SU-DHL-6 (cell line): ENCODE measurements around the gene TYW1B.
"Not testable (repeated sequence)": the region's sequence is repeated elsewhere in the genome, so short reads cannot be mapped to it uniquely, and the experiment has no call there.

ENCODE experiments used
- H2AFZ ChIP-seq: fragments of 200-600 bp; sonication (generic); 2 replicates; pipeline ENCODE4 v1.6.1; 2014; ENCODE audit warnings: low read depth, mild to moderate bottlenecking, moderate library complexity, mixed read lengths, antibody characterized with exemption, low read length; ENCODE audit not compliant: severe bottlenecking
- H3F3A ChIP-seq: fragments of 200-600 bp; shearing (Covaris generic); 2 replicates; pipeline ENCODE4 v1.6.0; 2016; ENCODE audit warnings: antibody characterized with exemption, mild to moderate bottlenecking; ENCODE audit not compliant: insufficient read depth
- H3K27ac ChIP-seq: fragments of 200-600 bp; sonication (generic); 2 replicates; pipeline ENCODE4 v1.5.1; 2016; ENCODE audit warnings: low read depth, mild to moderate bottlenecking, low read length, moderate library complexity, mixed read lengths
- H3K27me3 ChIP-seq: fragments of 200-600 bp; sonication (generic), shearing (Covaris generic); 2 replicates; pipeline ENCODE4 v1.6.0; 2014; ENCODE audit warnings: mild to moderate bottlenecking, low read length
- H3K36me3 ChIP-seq: fragments of 200-600 bp; sonication (generic); 2 replicates; pipeline ENCODE4 v1.6.1; 2014; ENCODE audit warnings: mild to moderate bottlenecking, low read length, mixed read lengths
- H3K4me2 ChIP-seq: fragments of 300-600, 200-600 bp; shearing (Covaris generic), sonication (generic); 2 replicates; pipeline ENCODE4 v1.6.0; 2014; ENCODE audit warnings: low read length, low read depth, mild to moderate bottlenecking; ENCODE audit not compliant: poor library complexity, severe bottlenecking
- H3K4me3 ChIP-seq: fragments of 200-600 bp; sonication (generic); 2 replicates; pipeline ENCODE4 v1.5.1; 2014; ENCODE audit warnings: antibody characterized with exemption, low read length, mild to moderate bottlenecking, mixed read lengths; ENCODE audit not compliant: insufficient read depth, poor library complexity, severe bottlenecking
- H3K79me2 ChIP-seq: fragments of 200-600 bp; sonication (generic); 2 replicates; pipeline ENCODE4 v1.6.1; 2014; ENCODE audit warnings: mild to moderate bottlenecking, low read length, moderate library complexity; ENCODE audit not compliant: insufficient read depth
- H3K9ac ChIP-seq: fragments of 200-600 bp; sonication (generic); 2 replicates; pipeline ENCODE4 v1.7.0; 2014; ENCODE audit warnings: mild to moderate bottlenecking, low read length
- H3K9me2 ChIP-seq: fragments of 200-600 bp; sonication (generic); replicated peaks from 2 replicates; pipeline ENCODE4 v1.6.1; 2014; ENCODE audit warnings: low read length; ENCODE audit not compliant: insufficient read depth
- H3K9me3 ChIP-seq: fragments of 200-600 bp; sonication (generic); 2 replicates; pipeline ENCODE4 v1.6.1; 2014; ENCODE audit warnings: low read length, mixed read lengths; ENCODE audit not compliant: insufficient read depth
- H4K20me1 ChIP-seq: fragments of 200-600 bp; sonication (generic); 2 replicates; pipeline ENCODE4 v1.6.1; 2014; ENCODE audit warnings: low read depth, mild to moderate bottlenecking, antibody characterized with exemption, low read length, moderate library complexity, mixed read lengths

Gene TYW1B

GRCh38 chr7:72640740-72641139, 187.3 kb downstream of the TYW1B start:
- not testable (repeated sequence) for H3F3A ChIP-seq, H4K20me1 ChIP-seq, H3K79me2 ChIP-seq, H3K27ac ChIP-seq, H3K9me3 ChIP-seq, H2AFZ ChIP-seq, H3K4me3 ChIP-seq, H3K9ac ChIP-seq, H3K4me2 ChIP-seq, H3K36me3 ChIP-seq, H3K27me3 ChIP-seq, H3K9me2 ChIP-seq

DNA sequence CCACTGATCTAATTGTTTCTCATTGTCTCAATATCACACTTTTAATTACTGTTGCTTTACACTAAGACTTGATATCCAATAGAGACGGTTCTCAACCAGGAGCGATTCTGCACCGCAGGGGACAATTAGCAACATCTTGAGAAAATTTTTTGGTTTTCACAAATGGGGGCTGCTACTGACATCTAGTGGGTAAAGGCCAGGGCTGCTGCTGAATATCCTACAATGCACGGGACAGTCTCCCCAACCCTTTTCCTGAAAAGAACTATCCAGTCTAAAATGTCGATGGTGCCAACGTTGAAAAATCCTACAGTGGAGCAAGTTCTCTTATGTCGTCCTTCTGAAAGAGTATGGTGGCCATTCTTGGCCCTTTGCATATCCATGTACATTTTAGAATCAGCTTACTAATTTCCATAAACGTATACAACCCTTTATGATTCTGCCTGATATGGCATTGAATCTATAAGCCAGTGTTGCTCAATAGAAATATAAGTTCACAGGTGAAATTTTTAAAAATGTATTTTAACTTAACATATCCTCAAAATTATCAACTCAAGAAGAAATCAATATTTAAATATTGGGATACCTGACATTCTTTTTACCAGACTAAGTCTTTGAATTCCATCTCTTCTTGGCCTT, 192.6 kb downstream of the TYW1B start:
- not testable (repeated sequence) for H3K36me3 ChIP-seq

DNA sequence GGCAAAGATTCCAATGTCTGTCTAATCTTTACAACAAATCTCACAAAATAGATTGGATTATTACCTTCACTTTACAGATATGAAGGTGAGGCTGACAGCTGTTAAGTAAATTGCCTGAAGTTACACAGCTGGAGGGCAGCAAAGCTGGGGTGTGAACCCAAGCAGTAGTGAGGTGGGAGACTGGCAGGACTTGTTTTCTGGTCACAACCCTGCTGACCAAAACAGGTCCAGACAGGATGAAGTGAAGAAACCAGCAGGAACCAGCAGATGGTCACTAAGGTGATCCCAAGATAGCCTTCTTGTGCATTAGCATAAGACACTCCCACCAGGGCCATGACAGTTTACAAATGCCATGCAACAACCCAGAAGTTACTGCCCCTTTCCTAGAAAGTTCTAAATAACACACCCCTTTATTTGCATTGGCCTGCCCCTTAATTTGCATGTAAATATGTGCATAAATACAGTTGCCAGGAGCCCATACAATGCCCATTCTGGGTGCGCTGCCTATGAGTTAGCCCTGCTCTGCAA, 195.2 kb downstream of the TYW1B start:
- not testable (repeated sequence) for H3F3A ChIP-seq, H3K4me2 ChIP-seq, H4K20me1 ChIP-seq, H3K36me3 ChIP-seq, H2AFZ ChIP-seq, H3K79me2 ChIP-seq, H3K9ac ChIP-seq, H3K9me2 ChIP-seq, H3K27me3 ChIP-seq, H3K27ac ChIP-seq, H3K9me3 ChIP-seq, H3K4me3 ChIP-seq

More for the DNA sequence above, 192.6 kb downstream of the TYW1B start:
- H3K79me2 ChIP-seq, H2AFZ ChIP-seq, H3K4me3 ChIP-seq, H3K27ac ChIP-seq, H3K9me2 ChIP-seq, H4K20me1 ChIP-seq, H3K4me2 ChIP-seq, H3K27me3 ChIP-seq, H3K9me3 ChIP-seq, H3K9ac ChIP-seq, H3F3A ChIP-seq: not testable (repeated sequence)

- not testable (repeated sequence) for H2AFZ ChIP-seq, H3K9me3 ChIP-seq, H3K27ac ChIP-seq, H3K36me3 ChIP-seq, H3K9ac ChIP-seq, H3F3A ChIP-seq, H4K20me1 ChIP-seq, H3K9me2 ChIP-seq, H3K79me2 ChIP-seq, H3K4me3 ChIP-seq, H3K4me2 ChIP-seq, H3K27me3 ChIP-seq
These were observed 199.6 kb downstream of the TYW1B start for GRCh38 chr7:72628375-72628774.

- H3K4me2 ChIP-seq, H4K20me1 ChIP-seq, H3K79me2 ChIP-seq, H3K9ac ChIP-seq, H3K36me3 ChIP-seq, H3F3A ChIP-seq, H3K9me3 ChIP-seq, H2AFZ ChIP-seq, H3K27ac ChIP-seq, H3K9me2 ChIP-seq, H3K27me3 ChIP-seq, H3K4me3 ChIP-seq: not testable (repeated sequence)
These were observed 201.5 kb downstream of the TYW1B start for GRCh38 chr7:72626428-72627011.

DNA sequence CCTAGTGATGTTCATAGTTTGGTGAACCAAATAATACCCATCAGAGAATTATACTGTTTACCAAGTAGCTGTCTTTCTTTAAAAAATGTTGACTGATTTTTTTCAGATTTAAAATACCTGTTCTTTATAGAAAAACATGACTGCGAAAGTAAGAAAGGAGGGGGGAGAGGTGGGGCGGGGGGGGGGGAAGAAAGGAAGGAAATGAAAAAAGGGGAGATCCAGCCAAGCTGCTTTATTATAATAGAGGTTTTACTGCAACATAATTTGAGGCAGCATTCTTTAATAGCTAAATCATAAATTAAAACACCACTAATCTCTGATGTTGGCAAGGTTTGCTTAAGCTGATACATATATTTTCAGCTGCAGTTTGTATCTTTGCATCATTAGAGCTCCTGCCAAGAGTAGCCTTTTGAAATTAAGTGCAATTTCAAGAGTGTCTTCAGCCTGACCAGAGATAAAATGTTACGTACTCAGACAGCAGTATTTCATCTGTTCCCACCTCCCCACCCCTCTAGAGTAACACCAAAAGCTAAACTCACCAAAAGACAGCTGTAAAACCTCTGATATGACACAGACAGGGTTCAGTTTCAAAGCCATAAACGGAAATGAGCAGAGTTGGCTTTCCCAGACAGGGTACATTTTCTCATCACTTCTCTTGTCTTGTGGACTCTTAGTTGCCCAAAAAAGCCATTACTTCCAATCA, 202.1 kb downstream of the TYW1B start:
- H3K79me2 ChIP-seq, H3K9me3 ChIP-seq, H3K36me3 ChIP-seq, H3K4me3 ChIP-seq, H3K27me3 ChIP-seq, H3K9me2 ChIP-seq, H3K9ac ChIP-seq, H3K27ac ChIP-seq, H2AFZ ChIP-seq, H4K20me1 ChIP-seq, H3K4me2 ChIP-seq, H3F3A ChIP-seq: not testable (repeated sequence)
